GM23338 (cell line): Measurements from ENCODE around the gene USF2. TPM values are rescaled to one million over a fixed set of nuclear protein-coding genes. Genes with fewer than 3 reads are reported as not detected.

ENCODE experiments used
- ATAC-seq: fragments of 200-7000 bp; cut with Tn5 transposase; 3 replicates; pipeline ENCODE4 v1.9.1; 2020
- DNase-seq: peaks from one replicate; pipeline ENCODE4 v3.0.0-alpha.2; 2015; ENCODE audit warnings: low spot score
- H2AFZ ChIP-seq: fragments of 200-600 bp; sonication (generic); 2 replicates; pipeline ENCODE4 v1.8.0; 2016; ENCODE audit warnings: antibody characterized with exemption, mild to moderate bottlenecking, moderate library complexity
- H3F3A ChIP-seq: fragments of 200-600 bp; sonication (generic); replicated peaks from 2 replicates; pipeline ENCODE4 v1.8.0; 2017; ENCODE audit warnings: antibody characterized with exemption, mixed run types, low read depth
- H3K27ac ChIP-seq: fragments of 200-600 bp; sonication (generic); 2 replicates; pipeline ENCODE4 v1.6.1; 2016; ENCODE audit warnings: low read depth
- H3K27me3 ChIP-seq: fragments of 200-600 bp; sonication (generic); 2 replicates; pipeline ENCODE4 v1.8.0; 2016; ENCODE audit warnings: mild to moderate bottlenecking, mixed run types, moderate library complexity; ENCODE audit not compliant: insufficient read depth
- H3K36me3 ChIP-seq: fragments of 200-600 bp; sonication (generic); 2 replicates; pipeline ENCODE4 v1.8.0; 2016; ENCODE audit warnings: mild to moderate bottlenecking; ENCODE audit not compliant: insufficient read depth
- H3K4me1 ChIP-seq: fragments of 200-600 bp; sonication (generic); 2 replicates; pipeline ENCODE4 v1.8.0; 2016; ENCODE audit warnings: mild to moderate bottlenecking, moderate library complexity; ENCODE audit not compliant: insufficient read depth
- H3K4me2 ChIP-seq: fragments of 200-600 bp; sonication (generic); 2 replicates; pipeline ENCODE4 v1.7.1; 2017; ENCODE audit warnings: mixed run types
- H3K4me3 ChIP-seq: fragments of 200-600 bp; sonication (generic); 2 replicates; pipeline ENCODE4 v1.6.1; 2016; ENCODE audit warnings: mixed run types
- H3K79me2 ChIP-seq: fragments of 200-600 bp; sonication (generic); replicated peaks from 2 replicates; pipeline ENCODE4 v1.8.0; 2017; ENCODE audit warnings: mild to moderate bottlenecking; ENCODE audit not compliant: insufficient read depth
- H3K9me2 ChIP-seq: fragments of 200-600 bp; sonication (generic); 2 replicates; pipeline ENCODE4 v1.8.0; 2017; ENCODE audit not compliant: insufficient read depth
- H4K20me1 ChIP-seq: fragments of 200-600 bp; sonication (generic); replicated peaks from 2 replicates; pipeline ENCODE4 v1.8.0; 2017; ENCODE audit warnings: mild to moderate bottlenecking; ENCODE audit not compliant: insufficient read depth
- H3K27ac Mint-ChIP-seq: 2 replicates; pipeline ENCODE4 v1.8.0; 2020; ENCODE audit warnings: inconsistent platforms, mild to moderate bottlenecking, moderate library complexity, mixed read lengths
- H3K27me3 Mint-ChIP-seq: 3 replicates; pipeline ENCODE4 v1.8.0; 2022; ENCODE audit warnings: low read depth, mild to moderate bottlenecking, moderate library complexity, mixed read lengths, inconsistent platforms; ENCODE audit not compliant: insufficient read depth, poor library complexity
- H3K36me3 Mint-ChIP-seq: 3 replicates; pipeline ENCODE4 v1.8.0; 2021; ENCODE audit warnings: low read depth, mild to moderate bottlenecking, inconsistent platforms, moderate library complexity, mixed read lengths
- H3K4me1 Mint-ChIP-seq: 3 replicates; pipeline ENCODE4 v1.8.0; 2020; ENCODE audit warnings: mild to moderate bottlenecking, inconsistent platforms, mixed read lengths
- H3K4me3 Mint-ChIP-seq: 3 replicates; pipeline ENCODE4 v1.8.0; 2021; ENCODE audit warnings: moderate library complexity, mild to moderate bottlenecking, inconsistent platforms, mixed read lengths
- H3K9me3 Mint-ChIP-seq: 3 replicates; pipeline ENCODE4 v1.8.0; 2020; ENCODE audit warnings: moderate library complexity, mild to moderate bottlenecking, inconsistent platforms, mixed read lengths
- CTCF ChIP-seq, 2 experiments: fragments of 200-600 bp in 1 of 2; sonication (generic) in 1 of 2; conservative IDR thresholded peaks; 2 replicates each; pipeline versions ENCODE4 v1.5.1 to v1.6.1; 2016 to 2017; ENCODE audit warnings: antibody characterized with exemption in 2 of 2, low read depth in 2 of 2, mild to moderate bottlenecking in 2 of 2, moderate library complexity in 1 of 2
- ETS1 ChIP-seq: IDR thresholded peaks from 2 replicates; pipeline ENCODE4 v1.6.1; 2016; ENCODE audit warnings: antibody characterized with exemption
- POLR2AphosphoS5 ChIP-seq: IDR thresholded peaks from 2 replicates; pipeline ENCODE4 v1.6.1; 2016; ENCODE audit warnings: antibody characterized with exemption, low read depth
- REST ChIP-seq: IDR thresholded peaks from one replicate; pipeline ENCODE4 v1.6.1; 2018; ENCODE audit warnings: antibody characterized with exemption; ENCODE audit not compliant: unreplicated experiment
- ZNF462 ChIP-seq: fragments of 250-450 bp; sonication (Bioruptor Pico); IDR thresholded peaks from 2 replicates; pipeline ENCODE4 v1.5.0; 2020; ENCODE audit warnings: mild to moderate bottlenecking, moderate library complexity
- polyA plus RNA-seq: library from polyadenylated mRNA; unstranded; fragments of >200 nt; fragmentation: Nextera tagmentation; extraction: Ambion mirVana; gene quantifications from 2 replicates; pipeline ENCODE4 v1.2.1, GENCODE V29; 2016
- total RNA-seq: library from RNA; depleted of rRNA; stranded (reverse); fragments of >200 nt; shearing (Covaris generic); gene quantifications from 2 replicates; pipeline ENCODE4 v1.2.3, GENCODE V29; 2014

Gene USF2
- total and polyA plus RNA-seq, 2 experiments from 2014 or later: 28.9 to 60.5 TPM

DNA sequence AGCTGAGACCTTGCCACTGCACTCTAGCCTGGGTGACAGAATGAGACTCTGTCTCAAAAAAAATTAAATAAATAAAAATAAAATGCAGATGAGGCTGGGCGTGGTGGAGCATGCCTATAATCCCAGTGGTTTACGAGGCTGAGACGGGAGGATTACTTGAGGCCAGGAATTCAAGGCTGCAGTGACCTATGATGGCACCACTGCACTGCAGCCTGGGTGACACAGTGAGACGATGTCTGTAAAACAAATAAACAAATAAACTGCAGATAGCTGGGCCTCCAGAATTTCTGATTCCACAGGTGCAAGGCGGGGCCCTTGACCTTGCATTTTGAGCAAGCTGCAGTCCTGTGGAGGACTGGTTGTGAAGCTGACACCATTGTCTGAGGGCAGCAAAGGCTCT is 20.1 kb downstream of the USF2 start:
- no peak overlapping the region for H3K27ac Mint-ChIP-seq
- Histone ChIP-seq H3K9me2 (no peaks in the 10 kb centered on the region), H2AFZ (no peak overlapping the region), H3K27ac (no peak overlapping the region), H3K36me3 (no peaks in the 10 kb centered on the region), H3K4me1 (peaks cover 9% of the 10 kb centered on the region; the same call in 1 of the 2 replicates), H3K27me3 (no peaks in the 10 kb centered on the region), H3F3A (no peaks in the 10 kb centered on the region), H3K79me2 (no peaks in the 10 kb centered on the region), H3K4me2 (no peak overlapping the region), H4K20me1 (no peaks in the 10 kb centered on the region), H3K4me3 (no peak overlapping the region)
- peaks cover 20% of the 10 kb centered on the region for H3K27me3 Mint-ChIP-seq
- no peak for DNase-seq
- H3K9me3 Mint-ChIP-seq: no peaks in the 10 kb centered on the region
- peaks cover 17% of the 10 kb centered on the region for H3K4me1 Mint-ChIP-seq
- H3K4me3 Mint-ChIP-seq: no peak overlapping the region
- H3K36me3 Mint-ChIP-seq: no peaks in the 10 kb centered on the region
- ATAC-seq: no peak
- TF ChIP-seq ZNF462 (CRISPR knock-in tag) (no peak), CTCF (conservative IDR thresholded peaks at IDR 0.05; ENCODE audit: low read depth in 2 of 2) (no peak), REST (no peak), POLR2AphosphoS5 (no peak), ETS1 (no peak)
